Left ventricle myocardium inferior (tissue), 1 donor: ENCODE data around the gene FOXO3. TPM values are rescaled to one million over a fixed set of nuclear protein-coding genes. Genes with fewer than 3 reads are reported as not detected.
A peak's percentile ranks its signal among the peaks of the same experiment; 100 is the strongest.

Experiments used
- DNase-seq: peaks from one replicate; pipeline ENCODE4 v3.0.0-alpha.2; 2020
- H3K27ac ChIP-seq: fragments of 200-600 bp; replicated peaks from 2 replicates; pipeline ENCODE4 v1.8.0; 2021
- H3K27me3 ChIP-seq: fragments of 200-600 bp; 2 replicates; pipeline ENCODE4 v1.8.0; 2021; ENCODE audit warnings: low read depth
- H3K36me3 ChIP-seq: fragments of 200-600 bp; 2 replicates; pipeline ENCODE4 v1.8.0; 2021
- H3K4me1 ChIP-seq: fragments of 200-600 bp; 2 replicates; pipeline ENCODE4 v1.8.0; 2021
- H3K4me3 ChIP-seq: fragments of 200-600 bp; 2 replicates; pipeline ENCODE4 v1.8.0; 2021; ENCODE audit warnings: mild to moderate bottlenecking, moderate library complexity
- H3K9me3 ChIP-seq: fragments of 200-600 bp; replicated peaks from 2 replicates; pipeline ENCODE4 v1.8.0; 2021
- CTCF ChIP-seq: fragments of 200-600 bp; IDR thresholded peaks from 2 replicates; pipeline ENCODE4 v1.8.0; 2021; ENCODE audit warnings: antibody characterized with exemption, mild to moderate bottlenecking, borderline replicate concordance
- intact Hi-C: fragments of 100-400 bp; cut with micrococcal nuclease; formaldehyde crosslinking; loops from one replicate; pipeline ENCODE4 v1.11.0; 2022
- total RNA-seq: library from RNA; stranded (reverse); fragmentation: NEBNext Ultra II Directional; extraction: Animal tissue kit (Norgen Biotek cat#: 25700); gene quantifications from one replicate; pipeline ENCODE4 v1.2.1, GENCODE V29; 2021
- donor health status: DM: no; HTN: yes; CAD: no; lungs with severe emphysema.

Gene FOXO3
- total RNA-seq, 1 donor from 2014 or later = 34.8 TPM

GRCh38 chr6:108673153-108673552, 112.4 kb downstream of the FOXO3 start:
- Histone ChIP-seq H3K27ac (no peak overlapping the region), H3K36me3 (peaks cover 5% of the 10 kb centered on the region), H3K4me1 (peaks cover 100% of the 10 kb centered on the region), H3K9me3 (no peaks in the 10 kb centered on the region), H3K27me3 (no peaks in the 10 kb centered on the region), H3K4me3 (no peak overlapping the region)
- TF ChIP-seq CTCF = no peak
- intact Hi-C loops = loop anchor here (10.0 kb wide), 1 partner anchor 222 kb away; no protein-coding TSS in a partner anchor
- no peak for DNase-seq

DNA sequence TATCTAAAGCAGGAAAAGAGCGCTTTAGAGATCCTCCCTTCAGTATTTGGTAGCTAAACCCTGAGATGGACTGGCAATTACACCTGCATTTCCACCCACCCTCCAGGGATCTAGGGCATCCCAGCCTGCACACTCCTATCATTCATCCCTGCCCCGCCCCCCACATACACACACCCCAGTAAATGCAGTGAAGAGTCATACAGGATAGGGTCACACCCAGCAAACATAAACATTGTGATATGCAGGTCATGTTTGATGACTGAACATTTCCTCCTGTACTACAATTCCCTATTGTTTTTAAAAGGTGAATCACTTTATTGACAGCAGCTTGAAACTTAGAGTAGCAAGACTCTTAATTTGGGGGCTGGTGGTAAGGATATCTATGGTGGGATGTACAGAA, 112.9 kb downstream of the FOXO3 start:
- Histone ChIP-seq H3K4me1 (peaks cover 100% of the 10 kb centered on the region), H3K27ac (no peak overlapping the region)
- intact Hi-C loops = loop anchor here (10.0 kb wide), 1 partner anchor 221 kb away; no protein-coding TSS in a partner anchor

GRCh38 chr6:108675226-108676200, 114.8 kb downstream of the FOXO3 start:
- peak overlapping the region; percentile 57 for H3K27ac ChIP-seq
- no peaks in the 10 kb centered on the region for H3K9me3 ChIP-seq
- H3K36me3 ChIP-seq = peaks cover 6% of the 10 kb centered on the region
- no peaks in the 10 kb centered on the region for H3K27me3 ChIP-seq
- DNase-seq = no peak
- no peak overlapping the region for H3K4me3 ChIP-seq
- intact Hi-C loops = loop anchor here (10.0 kb wide), 1 partner anchor 219 kb away; no protein-coding TSS in a partner anchor
- H3K4me1 ChIP-seq = peaks cover 81% of the 10 kb centered on the region
- no peak for TF ChIP-seq CTCF

More for the DNA sequence above, 112.9 kb downstream of the FOXO3 start:
- no peak for TF ChIP-seq CTCF
- Histone ChIP-seq H3K36me3 (peaks cover under 1% of the 10 kb centered on the region), H3K9me3 (no peaks in the 10 kb centered on the region), H3K27me3 (no peaks in the 10 kb centered on the region), H3K4me3 (no peak overlapping the region)
- DNase-seq = no peak

- Histone ChIP-seq H3K9me3 (no peaks in the 10 kb centered on the region), H3K27ac (peak overlapping the region; percentile 57), H3K27me3 (no peaks in the 10 kb centered on the region), H3K36me3 (peaks cover 6% of the 10 kb centered on the region), H3K4me3 (no peak overlapping the region), H3K4me1 (peaks cover 71% of the 10 kb centered on the region)
- intact Hi-C loops = loop anchor here (10.0 kb wide), 1 partner anchor 218 kb away; no protein-coding TSS in a partner anchor
- DNase-seq = no peak
- no peak for TF ChIP-seq CTCF
Observed at GRCh38 chr6:108676555-108676954, 115.8 kb downstream of the FOXO3 start.

GRCh38 chr6:108677357-108677756, 116.6 kb downstream of the FOXO3 start:
- no peak for DNase-seq
- no peak overlapping the region for H3K4me3 ChIP-seq
- no peaks in the 10 kb centered on the region for H3K9me3 ChIP-seq

More at GRCh38 chr6:108677357-108677756, 116.6 kb downstream of the FOXO3 start:
- Histone ChIP-seq H3K4me1 (peaks cover 70% of the 10 kb centered on the region), H3K27ac (peak overlapping the region; percentile 57), H3K36me3 (peaks cover 6% of the 10 kb centered on the region), H3K27me3 (no peaks in the 10 kb centered on the region)
- intact Hi-C loops = loop anchor here (10.0 kb wide), 1 partner anchor 217 kb away; no protein-coding TSS in a partner anchor
- no peak for TF ChIP-seq CTCF
